NCI-H510A (cell line): ENCODE measurements around the gene FBXW4.

Experiments
- DNase-seq: peaks from one replicate; lab custom pipeline; 2025; lab: John Stamatoyannopoulos, UW

FBXW4 gene

GRCh38 chr10:101566333-101567164 is 128.4 kb downstream of the FBXW4 start:
- peak; percentile 20 for DNase-seq

GRCh38 chr10:101565936-101566332 is 129.0 kb downstream of the FBXW4 start:
- DNase-seq: no peak

- DNase-seq: no peak
These were observed 129.5 kb downstream of the FBXW4 start for GRCh38 chr10:101565370-101565900.

- no peak for DNase-seq
These were observed 130.4 kb downstream of the FBXW4 start for GRCh38 chr10:101564490-101564991.

DNA sequence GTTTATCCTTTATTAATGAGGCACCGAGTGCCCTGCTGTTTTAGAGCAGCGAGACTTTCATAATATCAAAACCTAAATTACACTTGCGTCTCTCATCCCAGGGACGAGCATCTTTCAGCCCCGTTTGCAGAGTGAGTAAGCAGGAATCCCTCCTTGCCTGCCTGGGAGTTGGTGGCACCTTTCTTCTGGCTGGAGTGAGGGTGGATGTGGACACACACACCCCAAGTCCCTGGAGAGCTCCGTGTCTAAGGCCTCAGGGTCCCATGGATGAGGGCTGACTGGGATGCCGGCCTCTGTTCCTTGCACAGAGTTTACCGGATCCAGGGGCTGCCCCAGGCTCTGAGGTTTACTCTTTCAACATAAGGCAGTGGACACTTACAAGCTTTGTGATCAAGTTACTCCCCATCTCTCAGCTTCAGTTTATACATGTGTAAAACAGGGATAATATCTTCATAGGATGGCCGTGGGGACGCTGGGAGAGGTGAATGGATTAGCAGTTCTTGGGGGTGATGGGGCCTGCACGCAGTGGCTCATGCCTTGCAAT is 131.4 kb downstream of the FBXW4 start:
- DNase-seq: no peak

- no peak for DNase-seq
These were observed 132.0 kb downstream of the FBXW4 start for GRCh38 chr10:101563007-101563406.

- no peak for DNase-seq
These were observed 132.7 kb downstream of the FBXW4 start for GRCh38 chr10:101562231-101562630.

DNA sequence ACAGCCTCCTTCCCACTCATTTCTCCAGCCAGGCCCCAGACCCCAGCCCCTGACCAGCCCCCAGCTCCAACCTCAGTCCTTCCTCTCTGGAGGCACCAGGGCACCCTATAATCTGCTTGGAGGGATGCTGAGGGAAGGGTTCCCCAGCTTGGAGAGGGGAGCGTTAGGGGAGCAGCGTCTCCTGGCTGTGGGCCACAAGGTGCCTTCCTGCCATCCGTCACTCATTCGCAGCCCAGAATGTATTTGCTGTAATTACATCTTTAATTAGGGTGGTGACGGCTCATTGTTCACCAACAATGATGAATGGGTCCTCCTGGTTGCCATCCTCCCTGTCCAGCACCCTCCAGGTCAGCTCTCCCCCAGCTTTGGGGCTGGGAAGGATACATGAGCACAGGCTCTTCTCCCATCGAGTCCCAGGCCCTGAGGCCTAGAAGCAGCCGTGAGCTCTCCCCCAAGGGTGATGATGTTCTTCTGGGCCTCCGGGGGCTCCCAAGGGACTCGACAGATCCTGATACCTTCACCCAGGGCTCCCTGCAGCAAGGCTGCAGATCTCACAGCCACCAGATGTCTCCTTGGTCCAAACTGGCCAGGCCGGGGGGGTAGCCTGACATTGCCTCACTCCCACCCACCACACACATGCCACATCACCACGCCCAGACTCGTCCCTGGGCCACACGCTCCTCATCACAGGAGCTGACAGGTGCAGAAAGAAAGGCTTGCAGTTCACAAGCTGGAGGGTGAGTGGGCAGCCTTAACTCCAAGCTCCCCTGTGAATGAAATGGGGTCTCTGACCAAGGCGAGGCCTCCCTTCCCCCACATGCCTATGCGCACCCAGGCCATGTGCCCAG is 133.7 kb downstream of the FBXW4 start:
- DNase-seq: no peak
